Keratinocyte (primary cell): Measurements from ENCODE around the gene ABCC6. TPM values are rescaled to one million over a fixed set of nuclear protein-coding genes. Genes with fewer than 3 reads are reported as not detected.

ENCODE experiments used
- DNase-seq: peaks from one replicate; pipeline ENCODE4 v3.0.0-alpha.2; 2011; ENCODE audit warnings: low read depth, missing footprints, low spot score
- FAIRE-seq: peaks from 2 replicates; lab custom pipeline; 2011; peaks lifted over from hg19 to GRCh38; lab: Jason Lieb, UNC
- H2AFZ ChIP-seq: 2 replicates; pipeline ENCODE4 v1.6.0; 2012; ENCODE audit warnings: low read length, control low read depth, inconsistent platforms; ENCODE audit not compliant: control insufficient read depth
- H3K27ac ChIP-seq: 2 replicates; pipeline ENCODE4 v1.5.1; 2011; ENCODE audit warnings: low read length; ENCODE audit not compliant: control insufficient read depth, insufficient read depth
- H3K27me3 ChIP-seq: 3 replicates; pipeline ENCODE4 v1.6.0; 2011; ENCODE audit warnings: low read length; ENCODE audit not compliant: control insufficient read depth, insufficient read depth; ENCODE audit errors: extremely low read depth
- H3K36me3 ChIP-seq, 2 experiments: 2 replicates in 1 of 2; 3 replicates in 1 of 2; pipeline ENCODE4 v1.5.1; 2011; ENCODE audit warnings: low read length in 2 of 2, mild to moderate bottlenecking in 1 of 2; ENCODE audit not compliant: control insufficient read depth in 2 of 2, insufficient read depth in 2 of 2; ENCODE audit errors: extremely low read depth in 1 of 2
- H3K4me1 ChIP-seq: 3 replicates; pipeline ENCODE4 v1.5.1; 2011; ENCODE audit warnings: low read length; ENCODE audit not compliant: control insufficient read depth, insufficient read depth; ENCODE audit errors: extremely low read depth
- H3K4me2 ChIP-seq: 3 replicates; pipeline ENCODE4 v1.6.0; 2011; ENCODE audit warnings: low read depth, low read length; ENCODE audit not compliant: control insufficient read depth, insufficient read depth; ENCODE audit errors: extremely low read depth
- H3K4me3 ChIP-seq, 3 experiments: fragments of 200-600 bp in 1 of 3; sonication (generic) in 1 of 3; 2 replicates in 2 of 3; 3 replicates in 1 of 3; pipeline ENCODE4 v1.5.1; 2011 to 2016; ENCODE audit warnings: low read length in 3 of 3, mild to moderate bottlenecking in 3 of 3, control low read depth in 2 of 3, inconsistent platforms in 1 of 3, low read depth in 1 of 3, mixed read lengths in 1 of 3, mixed run types in 1 of 3, moderate library complexity in 1 of 3; ENCODE audit not compliant: control insufficient read depth in 2 of 3, insufficient read depth in 2 of 3; ENCODE audit errors: extremely low read depth in 1 of 3
- H3K79me2 ChIP-seq: 2 replicates; pipeline ENCODE4 v1.6.0; 2012; ENCODE audit warnings: low read length; ENCODE audit not compliant: control insufficient read depth, insufficient read depth
- H3K9ac ChIP-seq: 3 replicates; pipeline ENCODE4 v1.6.0; 2011; ENCODE audit warnings: low read length; ENCODE audit not compliant: control insufficient read depth, insufficient read depth; ENCODE audit errors: extremely low read depth
- H3K9me1 ChIP-seq: 3 replicates; pipeline ENCODE4 v1.6.0; 2011; ENCODE audit warnings: low read length; ENCODE audit not compliant: control insufficient read depth, insufficient read depth; ENCODE audit errors: extremely low read depth
- H3K9me3 ChIP-seq: 2 replicates; pipeline ENCODE4 v1.5.1; 2012; ENCODE audit warnings: low read depth, low read length; ENCODE audit not compliant: control insufficient read depth
- H4K20me1 ChIP-seq: 3 replicates; pipeline ENCODE4 v1.6.0; 2011; ENCODE audit warnings: low read length; ENCODE audit not compliant: control insufficient read depth, insufficient read depth; ENCODE audit errors: extremely low read depth
- EZH2 ChIP-seq: IDR thresholded peaks from one replicate; pipeline ENCODE4 v1.6.1; 2012; ENCODE audit warnings: inconsistent platforms, mild to moderate bottlenecking, low read length, moderate library complexity
- dilution Hi-C: fragments of 300-500 bp; cut with MboI; formaldehyde crosslinking; loops from one replicate; pipeline ENCODE4 v1.7.0; 2020; ENCODE audit warnings: low sequenced_read_pairs; ENCODE audit not compliant: extremely low pct_ligation_motif_present
- polyA plus RNA-seq, 5 experiments: library from polyadenylated mRNA; depleted of rRNA in 3 of 5; stranded (reverse) in 3 of 5; stranded (forward) in 1 of 5; unstranded in 1 of 5; fragments of >200 nt; gene quantifications; 1 replicate in 1 of 5; 2 replicates in 3 of 5; 3 replicates in 1 of 5; pipeline versions ENCODE4 v1.2.1 to v1.2.3, GENCODE V29; 2011 to 2012; ENCODE audit warnings: missing spikeins in 2 of 5, low read depth in 1 of 5, low replicate concordance in 1 of 5
- TF ChIP-seq, protein P1 (sequence below), 3 experiments: IDR thresholded peaks in 1 of 3; conservative IDR thresholded peaks in 1 of 3; optimal IDR thresholded peaks in 1 of 3; 2 replicates in 2 of 3; 3 replicates in 1 of 3; pipeline versions ENCODE3 to v1.5.1; 2011; ENCODE audit warnings: low read length in 3 of 3, mild to moderate bottlenecking in 3 of 3, moderate library complexity in 2 of 3, control low read depth in 1 of 3, inconsistent platforms in 1 of 3; ENCODE audit not compliant: insufficient read depth in 2 of 3; ENCODE audit errors: extremely low read depth in 1 of 3

Gene ABCC6
- polyA plus RNA-seq, 1 donor (not counting 4 experiments of a cell fraction or from before 2014, with no cell fraction given), result not detected

DNA sequence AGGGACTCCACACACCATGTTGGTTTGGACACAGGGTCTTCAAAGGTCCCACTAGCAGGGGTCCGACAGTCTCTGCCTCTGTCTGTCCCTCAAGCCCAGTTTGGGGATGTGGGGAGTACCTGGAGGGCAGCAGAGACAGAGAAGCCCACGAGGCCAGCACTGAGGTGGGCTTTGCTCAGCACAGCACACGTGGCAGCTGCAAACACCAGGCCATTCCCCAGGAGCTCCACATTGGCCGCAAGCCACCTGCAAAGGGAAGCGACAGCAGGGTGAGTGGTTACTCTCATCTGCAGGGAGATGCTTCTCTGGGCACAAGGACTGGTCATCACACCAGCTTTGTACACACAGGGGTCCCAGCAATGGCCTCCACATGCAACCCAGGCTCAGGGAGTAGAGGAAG is 62.0 kb downstream of the ABCC6 start:
- Histone ChIP-seq H3K9me3 (peaks cover 5% of the 10 kb centered on the region), H3K4me1 (no peaks in the 10 kb centered on the region), H3K9ac (no peak overlapping the region), H3K36me3 (no peaks in the 10 kb centered on the region), H4K20me1 (no peaks in the 10 kb centered on the region), H3K27ac (no peak overlapping the region), H3K4me3 (no peak overlapping the region), H3K4me2 (no peak overlapping the region), H3K9me1 (no peaks in the 10 kb centered on the region), H2AFZ (no peak overlapping the region), H3K79me2 (no peaks in the 10 kb centered on the region), H3K27me3 (no peaks in the 10 kb centered on the region)
- TF ChIP-seq, protein P1, sequence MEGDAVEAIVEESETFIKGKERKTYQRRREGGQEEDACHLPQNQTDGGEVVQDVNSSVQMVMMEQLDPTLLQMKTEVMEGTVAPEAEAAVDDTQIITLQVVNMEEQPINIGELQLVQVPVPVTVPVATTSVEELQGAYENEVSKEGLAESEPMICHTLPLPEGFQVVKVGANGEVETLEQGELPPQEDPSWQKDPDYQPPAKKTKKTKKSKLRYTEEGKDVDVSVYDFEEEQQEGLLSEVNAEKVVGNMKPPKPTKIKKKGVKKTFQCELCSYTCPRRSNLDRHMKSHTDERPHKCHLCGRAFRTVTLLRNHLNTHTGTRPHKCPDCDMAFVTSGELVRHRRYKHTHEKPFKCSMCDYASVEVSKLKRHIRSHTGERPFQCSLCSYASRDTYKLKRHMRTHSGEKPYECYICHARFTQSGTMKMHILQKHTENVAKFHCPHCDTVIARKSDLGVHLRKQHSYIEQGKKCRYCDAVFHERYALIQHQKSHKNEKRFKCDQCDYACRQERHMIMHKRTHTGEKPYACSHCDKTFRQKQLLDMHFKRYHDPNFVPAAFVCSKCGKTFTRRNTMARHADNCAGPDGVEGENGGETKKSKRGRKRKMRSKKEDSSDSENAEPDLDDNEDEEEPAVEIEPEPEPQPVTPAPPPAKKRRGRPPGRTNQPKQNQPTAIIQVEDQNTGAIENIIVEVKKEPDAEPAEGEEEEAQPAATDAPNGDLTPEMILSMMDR (optimal IDR thresholded peaks at IDR 0.05 in 1 of 3, IDR thresholded peaks at IDR 0.05 in 1 of 3, conservative IDR thresholded peaks at IDR 0.05 in 1 of 3; ENCODE audit: extremely low read depth in 1 of 3, insufficient read depth in 2 of 3, low read length in 3 of 3), result no peak
- TF ChIP-seq EZH2, result no peak
- DNase-seq, result no peak
- FAIRE-seq, result no peak
- dilution Hi-C loops, result no loop called here

DNA sequence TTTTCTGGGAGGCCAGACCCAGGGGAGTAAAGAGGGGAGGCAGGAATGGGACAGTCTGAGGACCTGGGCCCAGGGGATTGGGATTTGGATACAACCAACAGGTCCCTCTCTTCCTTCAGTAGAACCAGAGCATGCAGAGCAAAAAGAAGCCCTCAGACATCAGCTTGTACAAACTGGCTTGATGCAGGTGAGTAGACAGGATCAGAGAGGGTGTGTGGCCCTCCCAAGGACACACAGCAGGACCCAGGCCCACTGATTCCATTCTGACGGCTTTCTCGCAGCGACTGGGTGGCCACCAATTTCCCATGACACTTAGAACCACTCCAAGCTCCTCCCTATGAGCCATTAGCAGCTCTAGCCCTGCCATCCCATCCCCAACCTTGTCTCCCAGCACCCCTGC is 63.6 kb downstream of the ABCC6 start:
- no peak overlapping the region for H3K9ac ChIP-seq
- H3K9me3 ChIP-seq, result peaks cover 5% of the 10 kb centered on the region
- H3K27ac ChIP-seq, result no peak overlapping the region
- no peak for FAIRE-seq
- no peak for DNase-seq
- H2AFZ ChIP-seq, result no peak overlapping the region
- no peak overlapping the region for H3K4me2 ChIP-seq
- dilution Hi-C loops, result no loop called here
- no peaks in the 10 kb centered on the region for H3K4me1 ChIP-seq
- no peaks in the 10 kb centered on the region for H4K20me1 ChIP-seq
- TF ChIP-seq, protein P1 (optimal IDR thresholded peaks at IDR 0.05 in 1 of 3, IDR thresholded peaks at IDR 0.05 in 1 of 3, conservative IDR thresholded peaks at IDR 0.05 in 1 of 3; ENCODE audit: extremely low read depth in 1 of 3, insufficient read depth in 2 of 3, low read length in 3 of 3), result no peak
- TF ChIP-seq EZH2, result no peak
- no peaks in the 10 kb centered on the region for H3K79me2 ChIP-seq
- H3K27me3 ChIP-seq, result no peaks in the 10 kb centered on the region
- no peaks in the 10 kb centered on the region for H3K36me3 ChIP-seq
- H3K4me3 ChIP-seq, result no peak overlapping the region
- no peaks in the 10 kb centered on the region for H3K9me1 ChIP-seq
